G401.6 (cell line): ENCODE measurements around the gene CCDC24.
A peak's percentile ranks its signal among the peaks of the same experiment; 100 is the strongest.

ENCODE experiments used
- FAIRE-seq: peaks from 2 replicates; lab custom pipeline; 2012; peaks lifted over from hg19 to GRCh38; lab: Jason Lieb, UNC

CCDC24 gene

GRCh38 chr1:43981135-43981491 is 10.3 kb upstream of the CCDC24 start:
- no peak for FAIRE-seq

DNA sequence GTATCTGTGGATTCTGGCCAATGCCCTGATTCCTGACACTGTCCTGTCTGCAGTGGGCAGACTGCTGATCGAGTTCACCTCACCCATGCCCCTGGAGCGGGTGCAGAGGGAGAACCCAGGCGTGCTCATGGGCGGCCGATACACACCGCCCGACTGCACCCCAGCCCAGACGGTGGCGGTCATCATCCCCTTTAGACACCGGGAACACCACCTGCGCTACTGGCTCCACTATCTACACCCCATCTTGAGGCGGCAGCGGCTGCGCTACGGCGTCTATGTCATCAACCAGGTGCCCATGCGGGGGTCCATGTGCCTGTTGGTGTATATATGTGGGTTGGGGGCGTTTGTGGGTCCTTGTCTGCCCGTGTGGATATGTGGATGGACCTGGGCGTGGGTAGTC is 9.8 kb upstream of the CCDC24 start:
- FAIRE-seq, result no peak

GRCh38 chr1:43982241-43982640 is 9.2 kb upstream of the CCDC24 start:
- no peak for FAIRE-seq

DNA sequence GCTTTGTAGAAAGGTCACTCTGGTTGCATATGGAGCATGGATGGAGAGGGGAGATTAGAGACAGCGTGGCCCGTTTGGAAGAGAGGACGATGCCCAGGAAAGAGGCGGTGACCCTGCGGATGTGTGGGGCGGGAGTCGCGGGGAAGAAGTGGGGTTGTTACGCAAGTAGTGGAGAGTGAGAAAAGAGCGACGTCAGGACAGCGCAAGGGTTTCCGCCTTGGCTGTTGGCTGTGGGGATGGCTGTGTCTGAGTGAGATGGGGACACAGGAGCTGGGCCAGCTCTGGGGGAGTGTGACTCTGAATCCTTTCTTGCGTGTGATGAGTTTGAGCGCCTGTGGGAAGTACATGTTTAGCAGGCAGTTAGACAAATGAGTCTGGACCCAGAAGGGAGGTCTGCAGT is 8.6 kb upstream of the CCDC24 start:
- no peak for FAIRE-seq

- no peak for FAIRE-seq
Measured at GRCh38 chr1:43983253-43983899, 8.0 kb upstream of the CCDC24 start.

DNA sequence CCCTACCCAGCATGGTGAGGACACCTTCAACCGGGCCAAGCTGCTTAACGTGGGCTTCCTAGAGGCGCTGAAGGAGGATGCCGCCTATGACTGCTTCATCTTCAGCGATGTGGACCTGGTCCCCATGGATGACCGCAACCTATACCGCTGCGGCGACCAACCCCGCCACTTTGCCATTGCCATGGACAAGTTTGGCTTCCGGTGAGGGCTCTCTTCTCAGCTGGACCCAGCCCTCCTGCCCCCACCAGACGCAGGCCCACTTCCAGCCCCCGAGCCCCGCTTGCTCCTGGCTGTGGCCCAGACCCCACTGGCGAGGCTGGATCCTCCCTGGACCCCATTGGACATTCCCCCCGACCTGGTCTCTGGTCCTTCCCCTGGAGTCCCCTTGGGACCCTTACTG is 6.5 kb upstream of the CCDC24 start:
- FAIRE-seq, result no peak

- no peak for FAIRE-seq
Measured at GRCh38 chr1:43985984-43986595, 5.3 kb upstream of the CCDC24 start.

DNA sequence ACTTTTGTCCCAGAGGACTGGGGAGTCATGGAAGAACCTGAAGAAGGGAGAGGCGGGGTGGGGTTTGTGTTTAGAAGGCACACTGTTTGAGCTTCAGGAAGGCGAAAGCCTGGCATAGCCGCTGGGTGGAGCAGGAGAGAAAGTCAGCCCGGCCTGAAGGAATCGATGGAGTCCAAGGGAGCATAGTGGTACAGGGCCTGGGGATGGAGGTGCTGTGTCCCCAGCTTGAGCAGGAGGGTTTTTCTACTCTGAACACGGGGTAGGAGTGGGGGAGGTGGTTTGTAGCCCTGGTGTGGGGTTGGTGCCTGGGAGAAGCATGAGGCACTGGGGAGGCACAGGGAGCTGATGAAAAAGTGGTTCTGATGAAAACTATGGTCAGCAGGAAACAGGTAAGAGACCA is 4.7 kb upstream of the CCDC24 start:
- peak; percentile 45 for FAIRE-seq

GRCh38 chr1:43987159-43987902 is 4.1 kb upstream of the CCDC24 start:
- no peak for FAIRE-seq

- FAIRE-seq, result no peak
Measured at GRCh38 chr1:43990271-43991199, 864 bp upstream of the CCDC24 start.

DNA sequence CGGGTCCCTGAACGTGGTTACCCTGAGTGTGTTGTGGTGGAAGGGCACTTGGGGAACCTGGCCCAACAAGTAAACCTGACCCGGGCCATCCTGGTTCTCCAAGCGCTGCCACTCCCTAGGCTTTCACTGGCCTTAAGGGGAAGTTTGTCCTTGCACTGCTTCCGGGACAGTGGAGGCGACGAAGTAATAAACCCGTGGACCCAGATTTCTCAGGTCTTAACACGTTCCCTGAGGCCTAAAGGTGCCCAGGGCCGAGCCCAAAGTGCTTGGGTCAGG is 261 bp upstream of the CCDC24 start:
- FAIRE-seq, result no peak

- FAIRE-seq, result no peak
Measured at GRCh38 chr1:43992232-43992995, 1.0 kb downstream of the CCDC24 start.

DNA sequence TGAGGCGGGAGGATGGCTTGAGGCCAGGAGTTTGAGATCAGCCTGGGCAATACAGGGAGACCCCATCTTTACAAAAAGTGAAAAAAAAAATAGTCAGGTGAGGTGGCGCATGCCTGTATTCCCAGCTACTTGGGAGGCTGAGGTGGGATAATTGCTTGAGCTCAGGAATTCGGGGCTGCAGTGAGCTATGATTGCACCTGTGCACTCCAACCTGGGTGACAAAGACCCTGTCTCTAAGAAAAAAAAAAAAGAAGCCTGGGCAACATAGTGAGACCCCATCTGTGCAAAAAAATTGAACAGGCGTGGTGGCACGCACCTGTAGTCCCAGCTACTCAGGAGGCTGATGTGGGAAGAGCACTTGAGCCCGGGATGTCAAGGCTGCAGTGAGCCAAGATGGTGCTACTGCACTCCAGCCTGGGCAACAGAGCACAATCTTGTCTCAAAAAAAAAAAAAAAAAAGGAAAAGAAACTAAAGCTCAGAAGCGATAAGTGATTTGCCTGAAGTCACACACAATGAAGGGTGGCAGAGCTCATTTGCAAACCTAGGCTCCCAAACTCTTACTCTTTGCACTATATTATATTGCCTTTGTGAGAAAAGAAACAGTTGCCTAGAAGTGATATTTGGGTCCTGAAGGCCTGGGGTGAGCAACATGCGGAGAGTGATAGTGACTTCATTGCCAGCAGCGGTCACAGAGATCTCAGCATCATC is 2.0 kb downstream of the CCDC24 start:
- FAIRE-seq, result no peak

DNA sequence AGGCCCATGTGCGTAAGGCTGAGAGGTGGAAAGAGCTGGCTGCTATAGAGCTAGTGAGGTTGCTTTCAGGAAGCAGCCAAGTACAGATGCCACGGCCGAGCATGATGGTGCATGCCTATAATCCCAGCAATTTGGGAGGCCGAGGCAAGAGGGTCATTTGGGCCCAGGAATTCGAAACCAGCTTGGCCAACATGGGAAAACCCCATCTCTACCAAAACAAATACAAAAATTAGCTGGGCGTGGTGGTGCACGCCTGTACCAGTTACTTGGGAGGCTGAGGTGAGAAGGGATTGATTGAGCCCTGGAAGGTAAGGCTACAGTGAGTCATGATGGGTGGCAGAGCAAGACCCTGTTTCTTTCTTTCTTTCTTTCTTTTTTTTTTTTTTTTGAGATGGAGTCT is 2.7 kb downstream of the CCDC24 start:
- no peak for FAIRE-seq

GRCh38 chr1:43994794-43995790 is 3.7 kb downstream of the CCDC24 start:
- FAIRE-seq, result no peak

DNA sequence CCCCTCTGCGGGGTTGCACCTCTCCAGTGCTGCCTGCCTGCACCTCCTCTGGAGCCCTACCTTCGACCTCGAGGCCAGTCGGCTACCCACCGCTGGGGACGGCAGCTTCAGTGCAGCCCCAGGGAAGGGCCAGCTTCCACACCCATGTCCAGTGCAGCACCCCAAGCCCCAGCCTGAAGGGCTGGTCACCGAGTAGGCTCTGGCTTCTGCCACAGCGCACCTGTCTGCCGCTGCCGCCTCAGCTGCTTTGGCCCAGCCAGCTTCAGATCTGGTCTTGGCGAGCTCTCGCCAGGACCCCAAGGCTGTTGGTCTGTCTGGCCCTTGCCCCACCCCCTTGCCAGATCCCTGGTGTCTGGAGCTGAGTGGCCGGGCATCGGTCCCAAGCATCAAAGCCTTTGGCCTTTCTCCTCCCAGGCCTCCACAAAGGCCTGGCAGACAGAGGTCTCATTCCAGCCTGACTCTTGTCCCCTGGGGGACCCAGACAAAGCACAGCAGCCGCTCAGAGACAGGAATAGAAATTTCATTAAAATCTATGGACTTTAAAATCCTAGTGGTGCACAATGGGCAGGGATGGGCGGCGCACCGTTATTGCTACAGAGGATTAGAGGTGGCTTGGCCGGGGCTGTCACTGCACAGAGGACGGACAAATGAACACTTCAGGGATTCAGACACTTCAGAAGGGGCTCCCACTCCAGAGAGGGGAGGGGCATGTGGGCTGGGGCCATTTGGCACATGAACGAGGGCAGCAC is 4.8 kb downstream of the CCDC24 start:
- FAIRE-seq, result no peak

GRCh38 chr1:43996733-43997115 is 5.3 kb downstream of the CCDC24 start:
- FAIRE-seq, result no peak

- FAIRE-seq, result no peak
Measured at GRCh38 chr1:43997295-43997999, 6.0 kb downstream of the CCDC24 start.

GRCh38 chr1:43998000-43998378 is 6.6 kb downstream of the CCDC24 start:
- FAIRE-seq, result no peak
